Liver (tissue), 9 donors: ENCODE measurements around the gene KIAA0513. TPM values are rescaled to one million over a fixed set of nuclear protein-coding genes. Genes with fewer than 3 reads are reported as not detected.

Source experiments
- DNase-seq: peaks from one replicate; pipeline ENCODE4 v3.0.0-alpha.2; 2017; ENCODE audit warnings: low spot score
- H3K27ac ChIP-seq, 2 donors: one replicate each; pipeline ENCODE4 v1.7.0; 2013; ENCODE audit warnings: inconsistent platforms in 2 of 2, low read length in 2 of 2, control low read depth in 1 of 2, low read depth in 1 of 2, mild to moderate bottlenecking in 1 of 2
- H3K27me3 ChIP-seq, 4 donors: one replicate each; pipeline versions ENCODE4 v1.6.1 to v1.7.0; 2013; ENCODE audit warnings: low read length in 3 of 4, inconsistent platforms in 1 of 4, mild to moderate bottlenecking in 1 of 4, moderate library complexity in 1 of 4; ENCODE audit not compliant: control insufficient read depth in 4 of 4, insufficient read depth in 4 of 4
- H3K36me3 ChIP-seq, 4 donors: one replicate each; pipeline versions ENCODE4 v1.6.1 to v1.7.0; 2013; ENCODE audit warnings: low read length in 3 of 4, mild to moderate bottlenecking in 3 of 4, low read depth in 1 of 4, moderate library complexity in 1 of 4; ENCODE audit not compliant: control insufficient read depth in 4 of 4, insufficient read depth in 3 of 4
- H3K4me1 ChIP-seq, 4 donors: one replicate each; pipeline versions ENCODE4 v1.6.1 to v1.7.0; 2013; ENCODE audit warnings: low read length in 3 of 4, mild to moderate bottlenecking in 3 of 4, moderate library complexity in 1 of 4; ENCODE audit not compliant: control insufficient read depth in 4 of 4, insufficient read depth in 4 of 4
- H3K4me3 ChIP-seq, 3 donors: one replicate each; pipeline versions ENCODE4 v1.6.1 to v1.7.0; 2013; ENCODE audit warnings: low read length in 3 of 3, control low read depth in 1 of 3, low read depth in 1 of 3, mild to moderate bottlenecking in 1 of 3
- H3K9ac ChIP-seq, 2 donors: one replicate each; pipeline ENCODE4 v1.7.0; 2013; ENCODE audit warnings: low read length in 2 of 2, mild to moderate bottlenecking in 2 of 2, moderate library complexity in 2 of 2, control low read depth in 1 of 2, low read depth in 1 of 2
- H3K9me3 ChIP-seq, 4 donors: one replicate each; pipeline versions ENCODE4 v1.6.1 to v1.7.0; 2013; ENCODE audit warnings: low read length in 3 of 4; ENCODE audit not compliant: control insufficient read depth in 4 of 4
- EGR1 ChIP-seq, 2 donors: IDR thresholded peaks; 2 replicates each; pipeline ENCODE4 v1.6.1; 2016 to 2018; ENCODE audit warnings: antibody characterized with exemption in 2 of 2, low read depth in 2 of 2
- FOXA1 ChIP-seq: IDR thresholded peaks from 2 replicates; pipeline ENCODE4 v1.6.1; 2016; ENCODE audit warnings: antibody characterized with exemption
- FOXA2 ChIP-seq: IDR thresholded peaks from 2 replicates; pipeline ENCODE4 v1.6.1; 2016; ENCODE audit warnings: antibody characterized with exemption
- GABPA ChIP-seq, 2 donors: IDR thresholded peaks in 1 of 2; conservative IDR thresholded peaks in 1 of 2; 2 replicates each; pipeline ENCODE4 v1.6.1; 2016; ENCODE audit warnings: antibody characterized with exemption in 2 of 2, mild to moderate bottlenecking in 1 of 2, moderate library complexity in 1 of 2
- HNF4A ChIP-seq, 2 donors: conservative IDR thresholded peaks; 2 replicates each; pipeline ENCODE4 v1.6.1; 2016; ENCODE audit warnings: antibody characterized with exemption in 2 of 2, mild to moderate bottlenecking in 2 of 2
- HNF4G ChIP-seq: IDR thresholded peaks from 2 replicates; pipeline ENCODE4 v1.6.1; 2016; ENCODE audit warnings: antibody characterized with exemption
- NR2F2 ChIP-seq: IDR thresholded peaks from 2 replicates; pipeline ENCODE4 v1.6.1; 2016; ENCODE audit warnings: antibody characterized with exemption
- RAD21 ChIP-seq, 2 donors: IDR thresholded peaks; 2 replicates each; pipeline ENCODE4 v1.6.1; 2016; ENCODE audit warnings: antibody characterized with exemption in 2 of 2, mild to moderate bottlenecking in 2 of 2
- RXRA ChIP-seq, 2 donors: IDR thresholded peaks; 2 replicates each; pipeline ENCODE4 v1.6.1; 2017 to 2018; ENCODE audit warnings: antibody characterized with exemption in 2 of 2, mild to moderate bottlenecking in 1 of 2
- SP1 ChIP-seq: IDR thresholded peaks from 2 replicates; pipeline ENCODE4 v1.6.1; 2018; ENCODE audit warnings: antibody characterized with exemption, mild to moderate bottlenecking
- TAF1 ChIP-seq: conservative IDR thresholded peaks from 2 replicates; pipeline ENCODE4 v1.6.1; 2016; ENCODE audit warnings: antibody characterized with exemption, mild to moderate bottlenecking
- YY1 ChIP-seq: IDR thresholded peaks from 2 replicates; pipeline ENCODE4 v1.6.1; 2016; ENCODE audit warnings: antibody characterized with exemption, mild to moderate bottlenecking
- WGBS: extraction: QIAGEN DNeasy Blood & Tissue Kit; methylation state at CpG from one replicate; pipeline ENCODE4 v1.1.7; 2013; 5-methylcytosine and 5-hydroxymethylcytosine counted together
- polyA plus RNA-seq, 2 donors: library from polyadenylated mRNA; stranded (reverse) in 1 of 2; unstranded in 1 of 2; fragments of 200-250 nt in 1 of 2; fragments of >200 nt in 1 of 2; fragmentation: Nextera tagmentation in 1 of 2; extraction: Ambion mirVana in 1 of 2; gene quantifications; one replicate each; pipeline versions ENCODE4 v1.2.1 to v1.2.3, GENCODE V29; 2013 to 2015
- total RNA-seq, 2 donors: library from RNA; depleted of rRNA; stranded (reverse); fragments of >200 nt; gene quantifications; one replicate each; pipeline ENCODE4 v1.2.3, GENCODE V29; 2014
- TF ChIP-seq, protein P1 (sequence below): IDR thresholded peaks from 2 replicates; pipeline ENCODE4 v1.6.1; 2016; ENCODE audit warnings: antibody characterized with exemption, mild to moderate bottlenecking
- TF ChIP-seq, protein P2 (sequence below): IDR thresholded peaks from 2 replicates; pipeline ENCODE4 v1.6.1; 2016; ENCODE audit warnings: antibody characterized with exemption
- TF ChIP-seq, protein P3 (sequence below): IDR thresholded peaks from 2 replicates; pipeline ENCODE4 v1.6.1; 2016; ENCODE audit warnings: antibody characterized with exemption
- donor health status: healthy.
- donor health status: healthy.
- donor health status: healthy.
- donor health status: healthy.
- donor health status: healthy.

KIAA0513 gene
- total and polyA plus RNA-seq, 4 donors = 1.5 to 5.9 (median 2.9) TPM

DNA sequence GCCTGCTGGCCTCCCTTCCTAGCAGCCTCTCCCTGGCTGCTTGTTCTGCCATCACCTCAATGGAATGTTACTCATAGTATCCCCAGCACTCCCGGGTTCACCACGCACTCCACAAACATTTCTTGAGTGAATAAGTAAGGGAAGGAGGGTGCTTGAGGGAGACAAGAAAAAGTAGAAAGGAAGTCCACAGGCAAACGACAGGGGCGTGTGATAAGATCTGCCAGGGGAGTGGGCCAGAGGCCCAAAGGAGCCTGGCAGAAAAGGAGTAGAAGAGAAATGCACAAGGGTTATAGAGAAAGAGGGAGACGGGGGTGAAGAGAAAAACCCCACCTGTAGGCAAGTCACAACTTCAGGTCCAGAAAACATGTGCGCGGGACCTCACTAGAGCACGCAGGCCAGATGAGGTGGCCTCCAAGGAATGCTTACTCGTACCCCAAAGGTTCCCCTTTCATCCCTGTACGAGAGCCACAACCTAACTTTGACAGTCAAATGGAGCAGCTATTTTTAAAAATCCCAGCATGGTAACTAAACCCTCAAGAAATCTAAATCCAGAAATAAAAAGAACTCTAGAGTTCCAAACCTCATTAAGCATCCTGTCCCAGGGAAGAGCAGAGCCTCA lies 22.9 kb upstream of the KIAA0513 start:
- Histone ChIP-seq H3K9ac (no peak overlapping the region), H3K4me1 (peaks cover 11 to 42% (median 28%) of the 10 kb centered on the region in 4 donors), H3K36me3 (no peaks in the 10 kb centered on the region), H3K9me3 (no peaks in the 10 kb centered on the region), H3K27me3 (no peaks in the 10 kb centered on the region), H3K4me3 (no peak overlapping the region), H3K27ac (peak overlapping the region in 1 of 2 donors; percentile 4)
- WGBS = 81% methylated on average over 10 of the region's 10 CpGs
- TF ChIP-seq, protein P1, sequence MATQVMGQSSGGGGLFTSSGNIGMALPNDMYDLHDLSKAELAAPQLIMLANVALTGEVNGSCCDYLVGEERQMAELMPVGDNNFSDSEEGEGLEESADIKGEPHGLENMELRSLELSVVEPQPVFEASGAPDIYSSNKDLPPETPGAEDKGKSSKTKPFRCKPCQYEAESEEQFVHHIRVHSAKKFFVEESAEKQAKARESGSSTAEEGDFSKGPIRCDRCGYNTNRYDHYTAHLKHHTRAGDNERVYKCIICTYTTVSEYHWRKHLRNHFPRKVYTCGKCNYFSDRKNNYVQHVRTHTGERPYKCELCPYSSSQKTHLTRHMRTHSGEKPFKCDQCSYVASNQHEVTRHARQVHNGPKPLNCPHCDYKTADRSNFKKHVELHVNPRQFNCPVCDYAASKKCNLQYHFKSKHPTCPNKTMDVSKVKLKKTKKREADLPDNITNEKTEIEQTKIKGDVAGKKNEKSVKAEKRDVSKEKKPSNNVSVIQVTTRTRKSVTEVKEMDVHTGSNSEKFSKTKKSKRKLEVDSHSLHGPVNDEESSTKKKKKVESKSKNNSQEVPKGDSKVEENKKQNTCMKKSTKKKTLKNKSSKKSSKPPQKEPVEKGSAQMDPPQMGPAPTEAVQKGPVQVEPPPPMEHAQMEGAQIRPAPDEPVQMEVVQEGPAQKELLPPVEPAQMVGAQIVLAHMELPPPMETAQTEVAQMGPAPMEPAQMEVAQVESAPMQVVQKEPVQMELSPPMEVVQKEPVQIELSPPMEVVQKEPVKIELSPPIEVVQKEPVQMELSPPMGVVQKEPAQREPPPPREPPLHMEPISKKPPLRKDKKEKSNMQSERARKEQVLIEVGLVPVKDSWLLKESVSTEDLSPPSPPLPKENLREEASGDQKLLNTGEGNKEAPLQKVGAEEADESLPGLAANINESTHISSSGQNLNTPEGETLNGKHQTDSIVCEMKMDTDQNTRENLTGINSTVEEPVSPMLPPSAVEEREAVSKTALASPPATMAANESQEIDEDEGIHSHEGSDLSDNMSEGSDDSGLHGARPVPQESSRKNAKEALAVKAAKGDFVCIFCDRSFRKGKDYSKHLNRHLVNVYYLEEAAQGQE = no peak
- TF ChIP-seq FOXA2 = no peak
- TF ChIP-seq, protein P2, sequence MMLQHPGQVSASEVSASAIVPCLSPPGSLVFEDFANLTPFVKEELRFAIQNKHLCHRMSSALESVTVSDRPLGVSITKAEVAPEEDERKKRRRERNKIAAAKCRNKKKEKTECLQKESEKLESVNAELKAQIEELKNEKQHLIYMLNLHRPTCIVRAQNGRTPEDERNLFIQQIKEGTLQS = no peak
- no peak for TF ChIP-seq FOXA1
- TF ChIP-seq RXRA (IDR thresholded peaks at IDR 0.05) = no peak
- TF ChIP-seq HNF4G = no peak
- no peak for TF ChIP-seq SP1
- no peak for TF ChIP-seq NR2F2
- TF ChIP-seq, protein P3, sequence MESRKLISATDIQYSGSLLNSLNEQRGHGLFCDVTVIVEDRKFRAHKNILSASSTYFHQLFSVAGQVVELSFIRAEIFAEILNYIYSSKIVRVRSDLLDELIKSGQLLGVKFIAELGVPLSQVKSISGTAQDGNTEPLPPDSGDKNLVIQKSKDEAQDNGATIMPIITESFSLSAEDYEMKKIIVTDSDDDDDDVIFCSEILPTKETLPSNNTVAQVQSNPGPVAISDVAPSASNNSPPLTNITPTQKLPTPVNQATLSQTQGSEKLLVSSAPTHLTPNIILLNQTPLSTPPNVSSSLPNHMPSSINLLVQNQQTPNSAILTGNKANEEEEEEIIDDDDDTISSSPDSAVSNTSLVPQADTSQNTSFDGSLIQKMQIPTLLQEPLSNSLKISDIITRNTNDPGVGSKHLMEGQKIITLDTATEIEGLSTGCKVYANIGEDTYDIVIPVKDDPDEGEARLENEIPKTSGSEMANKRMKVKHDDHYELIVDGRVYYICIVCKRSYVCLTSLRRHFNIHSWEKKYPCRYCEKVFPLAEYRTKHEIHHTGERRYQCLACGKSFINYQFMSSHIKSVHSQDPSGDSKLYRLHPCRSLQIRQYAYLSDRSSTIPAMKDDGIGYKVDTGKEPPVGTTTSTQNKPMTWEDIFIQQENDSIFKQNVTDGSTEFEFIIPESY = no peak
- no peak for TF ChIP-seq HNF4A (conservative IDR thresholded peaks at IDR 0.05)
- no peak for TF ChIP-seq GABPA (IDR thresholded peaks at IDR 0.05 in 1 of 2, conservative IDR thresholded peaks at IDR 0.05 in 1 of 2)
- no peak for TF ChIP-seq RAD21 (IDR thresholded peaks at IDR 0.05)
- TF ChIP-seq EGR1 (IDR thresholded peaks at IDR 0.05; ENCODE audit: low read depth in 2 of 2) = no peak
- no peak for TF ChIP-seq TAF1
- no peak for DNase-seq

DNA sequence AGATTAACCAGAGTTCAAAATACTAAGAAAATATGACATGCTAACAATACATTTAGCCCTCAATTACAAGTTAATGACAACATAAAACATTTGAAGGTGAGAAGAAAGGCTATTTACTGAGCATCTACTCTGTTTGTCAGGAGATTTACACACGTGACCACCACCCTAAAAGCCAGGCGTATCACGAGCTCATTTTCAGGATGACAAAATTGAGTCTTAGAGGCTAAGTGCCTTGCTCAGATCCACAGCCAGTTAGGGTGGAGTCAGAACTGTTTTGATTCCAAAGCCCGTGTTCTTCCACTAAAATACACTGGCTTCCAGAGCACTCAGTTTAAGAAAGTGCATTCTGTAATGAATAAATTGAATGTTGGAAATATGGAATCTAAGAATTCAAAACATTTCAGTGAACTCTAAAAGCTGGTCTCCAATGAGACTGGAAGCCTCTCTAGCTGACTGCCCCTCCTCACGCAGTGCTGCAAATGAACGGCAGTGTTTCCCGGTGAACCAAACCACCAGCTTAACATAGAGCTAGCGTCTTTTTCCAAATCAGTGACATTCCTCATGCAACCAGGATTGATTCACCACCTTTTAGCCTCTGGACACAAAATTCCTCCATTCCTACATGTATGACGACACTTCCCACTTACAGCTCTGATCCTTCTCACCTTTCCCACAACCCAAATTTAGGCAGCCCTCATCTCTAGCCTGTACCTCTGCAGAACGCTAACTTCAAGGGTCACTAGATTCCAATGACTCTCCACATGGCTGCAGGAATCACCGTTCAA lies 22.1 kb upstream of the KIAA0513 start:
- no peak overlapping the region for H3K9ac ChIP-seq

More for the DNA sequence above, 22.1 kb upstream of the KIAA0513 start:
- Histone ChIP-seq H3K27ac (no peak overlapping the region), H3K4me1 (peaks cover 8 to 44% (median 30%) of the 10 kb centered on the region in 4 donors), H3K9me3 (no peaks in the 10 kb centered on the region), H3K4me3 (no peak overlapping the region), H3K36me3 (no peaks in the 10 kb centered on the region), H3K27me3 (no peaks in the 10 kb centered on the region)
- no peak for DNase-seq
- WGBS = 82% methylated on average over 11 of the region's 11 CpGs
- no peak for TF ChIP-seq HNF4A (conservative IDR thresholded peaks at IDR 0.05)
- TF ChIP-seq YY1 = no peak
- TF ChIP-seq, protein P2 = no peak
- TF ChIP-seq, protein P3 = no peak
- no peak for TF ChIP-seq TAF1
- no peak for TF ChIP-seq HNF4G
